HG03565 (cell line): Measurements from ENCODE around the gene MAPKAPK3.
"Not testable (repeated sequence)": the region's sequence is repeated elsewhere in the genome, so short reads cannot be mapped to it uniquely, and the experiment has no call there.

Source experiments
- ATAC-seq: cut with Tn5 transposase; IDR thresholded peaks from one replicate; pipeline ENCODE4 v1.9.1; 2021; ENCODE audit warnings: mild to moderate bottlenecking, moderate library complexity; ENCODE audit not compliant: unreplicated experiment

Gene MAPKAPK3

GRCh38 chr3:50652709-50653108 lies 35.8 kb downstream of the MAPKAPK3 start:
- ATAC-seq, result no peak

- no peak for ATAC-seq
Observed at GRCh38 chr3:50653937-50654595, 37.1 kb downstream of the MAPKAPK3 start.

- ATAC-seq, result no peak
Observed at GRCh38 chr3:50655009-50655830, 38.3 kb downstream of the MAPKAPK3 start.

- ATAC-seq, result no peak
Observed at GRCh38 chr3:50656417-50657195, 39.7 kb downstream of the MAPKAPK3 start.

- ATAC-seq, result no peak
Observed at GRCh38 chr3:50657407-50657806, 40.5 kb downstream of the MAPKAPK3 start.

- ATAC-seq, result no peak
Observed at GRCh38 chr3:50657816-50658215, 40.9 kb downstream of the MAPKAPK3 start.

GRCh38 chr3:50658416-50658815 lies 41.5 kb downstream of the MAPKAPK3 start:
- no peak for ATAC-seq

- no peak for ATAC-seq
Observed at GRCh38 chr3:50658831-50659230, 41.9 kb downstream of the MAPKAPK3 start.

GRCh38 chr3:50660386-50660785 lies 43.4 kb downstream of the MAPKAPK3 start:
- no peak for ATAC-seq

GRCh38 chr3:50661321-50661837 lies 44.4 kb downstream of the MAPKAPK3 start:
- ATAC-seq, result no peak

GRCh38 chr3:50662408-50662807 lies 45.5 kb downstream of the MAPKAPK3 start:
- ATAC-seq, result no peak

GRCh38 chr3:50665081-50665840 lies 48.3 kb downstream of the MAPKAPK3 start:
- no peak for ATAC-seq

GRCh38 chr3:50665841-50666115 lies 48.8 kb downstream of the MAPKAPK3 start:
- not testable (repeated sequence) for ATAC-seq

- no peak for ATAC-seq
Observed at GRCh38 chr3:50666837-50667236, 49.9 kb downstream of the MAPKAPK3 start.

- no peak for ATAC-seq
Observed at GRCh38 chr3:50671331-50671730, 54.4 kb downstream of the MAPKAPK3 start.

GRCh38 chr3:50672656-50673055 lies 55.7 kb downstream of the MAPKAPK3 start:
- ATAC-seq, result no peak

- ATAC-seq, result no peak
Observed at GRCh38 chr3:50673931-50674330, 57.0 kb downstream of the MAPKAPK3 start.

- ATAC-seq, result peak; percentile 41
Observed at GRCh38 chr3:50674349-50675178, 57.6 kb downstream of the MAPKAPK3 start, which contains the start of gene DOCK3. TSS of gene DOCK3 (plus strand) at chr3:50674927. CDS start at chr3:50675264, 337 bp downstream.

- ATAC-seq, result peak; percentile 13
Observed at GRCh38 chr3:50675179-50676030, 58.5 kb downstream of the MAPKAPK3 start.
